ENCODE data around the gene PPP1R9A.

The PPP1R9A gene

GRCh38 chr7:95250571-95250970 lies 343.2 kb downstream of the PPP1R9A start:
- H3K27me3 ChIP-seq (ENCODE audit: control insufficient read depth, low read length): peaks cover 6% of the 10 kb centered on the region
- no peaks in the 10 kb centered on the region for H3K9me3 ChIP-seq (ENCODE audit: control insufficient read depth, insufficient read depth, low read length)
- no peaks in the 10 kb centered on the region for H3F3A ChIP-seq (ENCODE audit: control insufficient read depth, insufficient read depth)
- H3K4me3 ChIP-seq (ENCODE audit: low read length): no peak overlapping the region
- no peak overlapping the region for H3K27ac ChIP-seq (ENCODE audit: low read depth, low read length)
- H3K9me2 ChIP-seq (replicated peaks; ENCODE audit: control insufficient read depth, low read length): no peaks in the 10 kb centered on the region
- no peaks in the 10 kb centered on the region for H4K20me1 ChIP-seq (ENCODE audit: control insufficient read depth, insufficient read depth, low read depth, low read length)
- no peak for TF ChIP-seq EZH2phosphoT487 (IDR thresholded peaks at IDR 0.05; ENCODE audit: borderline replicate concordance, low read length)
- no peak for TF ChIP-seq CTCF (IDR thresholded peaks at IDR 0.05; ENCODE audit: low read depth, low read length, poor library complexity, severe bottlenecking)
- H3K79me2 ChIP-seq (ENCODE audit: control insufficient read depth, low read length): no peaks in the 10 kb centered on the region
- no peaks in the 10 kb centered on the region for H3K4me1 ChIP-seq (ENCODE audit: control insufficient read depth, low read length)
- no peak overlapping the region for H3K4me2 ChIP-seq (ENCODE audit: low read length)
- no peaks in the 10 kb centered on the region for H3K36me3 ChIP-seq (ENCODE audit: control insufficient read depth, low read length)

- H4K20me1 ChIP-seq (ENCODE audit: control insufficient read depth, insufficient read depth, low read depth, low read length): no peaks in the 10 kb centered on the region
- H3K9me2 ChIP-seq (replicated peaks; ENCODE audit: control insufficient read depth, low read length): no peaks in the 10 kb centered on the region
- no peaks in the 10 kb centered on the region for H3K4me1 ChIP-seq (ENCODE audit: control insufficient read depth, low read length)
- H3K4me3 ChIP-seq (ENCODE audit: low read length): no peak overlapping the region
- no peaks in the 10 kb centered on the region for H3F3A ChIP-seq (ENCODE audit: control insufficient read depth, insufficient read depth)
- TF ChIP-seq EZH2phosphoT487 (IDR thresholded peaks at IDR 0.05; ENCODE audit: borderline replicate concordance, low read length): no peak
- TF ChIP-seq CTCF (IDR thresholded peaks at IDR 0.05; ENCODE audit: low read depth, low read length, poor library complexity, severe bottlenecking): no peak
- no peaks in the 10 kb centered on the region for H3K36me3 ChIP-seq (ENCODE audit: control insufficient read depth, low read length)
- H3K27ac ChIP-seq (ENCODE audit: low read depth, low read length): no peak overlapping the region
- H3K79me2 ChIP-seq (ENCODE audit: control insufficient read depth, low read length): no peaks in the 10 kb centered on the region
- H3K27me3 ChIP-seq (ENCODE audit: control insufficient read depth, low read length): peaks cover 6% of the 10 kb centered on the region
- H3K4me2 ChIP-seq (ENCODE audit: low read length): no peak overlapping the region
- no peaks in the 10 kb centered on the region for H3K9me3 ChIP-seq (ENCODE audit: control insufficient read depth, insufficient read depth, low read length)
Measured at GRCh38 chr7:95251966-95252365, 344.6 kb downstream of the PPP1R9A start.

GRCh38 chr7:95253986-95254385 lies 346.6 kb downstream of the PPP1R9A start:
- Histone ChIP-seq H3K4me3 (ENCODE audit: low read length) (no peak overlapping the region), H3K9me3 (ENCODE audit: control insufficient read depth, insufficient read depth, low read length) (no peaks in the 10 kb centered on the region), H3K4me2 (ENCODE audit: low read length) (no peak overlapping the region), H3K9me2 (replicated peaks; ENCODE audit: control insufficient read depth, low read length) (no peaks in the 10 kb centered on the region), H4K20me1 (ENCODE audit: control insufficient read depth, insufficient read depth, low read depth, low read length) (no peaks in the 10 kb centered on the region), H3K27me3 (ENCODE audit: control insufficient read depth, low read length) (peaks cover 6% of the 10 kb centered on the region), H3K36me3 (ENCODE audit: control insufficient read depth, low read length) (no peaks in the 10 kb centered on the region), H3F3A (ENCODE audit: control insufficient read depth, insufficient read depth) (no peaks in the 10 kb centered on the region), H3K79me2 (ENCODE audit: control insufficient read depth, low read length) (no peaks in the 10 kb centered on the region), H3K27ac (ENCODE audit: low read depth, low read length) (no peak overlapping the region), H3K4me1 (ENCODE audit: control insufficient read depth, low read length) (no peaks in the 10 kb centered on the region)
- TF ChIP-seq CTCF (IDR thresholded peaks at IDR 0.05; ENCODE audit: low read depth, low read length, poor library complexity, severe bottlenecking): no peak
- no peak for TF ChIP-seq EZH2phosphoT487 (IDR thresholded peaks at IDR 0.05; ENCODE audit: borderline replicate concordance, low read length)

GRCh38 chr7:95255691-95256090 lies 348.3 kb downstream of the PPP1R9A start:
- H3K9me3 ChIP-seq (ENCODE audit: control insufficient read depth, insufficient read depth, low read length): no peaks in the 10 kb centered on the region
- no peak overlapping the region for H3K27ac ChIP-seq (ENCODE audit: low read depth, low read length)
- H3K79me2 ChIP-seq (ENCODE audit: control insufficient read depth, low read length): no peaks in the 10 kb centered on the region
- H3K4me1 ChIP-seq (ENCODE audit: control insufficient read depth, low read length): no peaks in the 10 kb centered on the region
- H3K4me3 ChIP-seq (ENCODE audit: low read length): no peak overlapping the region
- no peak overlapping the region for H3K4me2 ChIP-seq (ENCODE audit: low read length)
- H3F3A ChIP-seq (ENCODE audit: control insufficient read depth, insufficient read depth): no peaks in the 10 kb centered on the region
- peaks cover 6% of the 10 kb centered on the region for H3K27me3 ChIP-seq (ENCODE audit: control insufficient read depth, low read length)
- H3K36me3 ChIP-seq (ENCODE audit: control insufficient read depth, low read length): no peaks in the 10 kb centered on the region
- no peaks in the 10 kb centered on the region for H4K20me1 ChIP-seq (ENCODE audit: control insufficient read depth, insufficient read depth, low read depth, low read length)
- TF ChIP-seq CTCF (IDR thresholded peaks at IDR 0.05; ENCODE audit: low read depth, low read length, poor library complexity, severe bottlenecking): no peak
- TF ChIP-seq EZH2phosphoT487 (IDR thresholded peaks at IDR 0.05; ENCODE audit: borderline replicate concordance, low read length): no peak
- no peaks in the 10 kb centered on the region for H3K9me2 ChIP-seq (replicated peaks; ENCODE audit: control insufficient read depth, low read length)

Measured in DOHH2 (cell line).